Measurements from ENCODE around the gene JAKMIP2.
"Not testable (repeated sequence)": the region's sequence is repeated elsewhere in the genome, so short reads cannot be mapped to it uniquely, and the experiment has no call there.

Gene JAKMIP2

GRCh38 chr5:147616421-147616820 is 166.1 kb downstream of the JAKMIP2 start:
- no peak for DNase-seq (ENCODE audit: low read depth in 2 of 2, low spot score in 1 of 2)

GRCh38 chr5:147613359-147613758 is 169.2 kb downstream of the JAKMIP2 start:
- DNase-seq (ENCODE audit: low read depth in 2 of 2, low spot score in 1 of 2) = no peak

GRCh38 chr5:147611483-147611882 is 171.0 kb downstream of the JAKMIP2 start:
- no peak for DNase-seq (ENCODE audit: low read depth in 2 of 2, low spot score in 1 of 2)

DNA sequence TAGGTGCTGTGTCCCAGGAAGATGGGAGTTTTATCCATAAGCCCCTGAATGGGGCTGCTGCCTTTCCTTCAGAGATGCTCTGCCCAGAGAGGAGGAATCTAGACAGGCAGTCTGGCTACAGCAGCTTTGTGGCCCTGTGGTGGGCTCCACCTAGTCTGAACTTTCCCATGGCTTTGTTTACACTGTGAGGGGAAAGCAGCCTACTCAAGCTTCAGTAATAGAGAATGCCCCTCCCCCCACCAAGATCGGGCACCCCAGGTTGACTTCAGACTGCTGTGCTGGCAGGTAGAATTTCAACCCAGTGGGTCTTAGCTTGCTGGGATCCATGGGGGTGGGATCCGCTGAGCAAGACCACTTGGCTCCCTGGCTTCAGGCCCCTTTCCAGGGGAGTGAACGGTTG is 171.7 kb downstream of the JAKMIP2 start:
- no peak for DNase-seq (ENCODE audit: low read depth in 2 of 2, low spot score in 1 of 2)

DNA sequence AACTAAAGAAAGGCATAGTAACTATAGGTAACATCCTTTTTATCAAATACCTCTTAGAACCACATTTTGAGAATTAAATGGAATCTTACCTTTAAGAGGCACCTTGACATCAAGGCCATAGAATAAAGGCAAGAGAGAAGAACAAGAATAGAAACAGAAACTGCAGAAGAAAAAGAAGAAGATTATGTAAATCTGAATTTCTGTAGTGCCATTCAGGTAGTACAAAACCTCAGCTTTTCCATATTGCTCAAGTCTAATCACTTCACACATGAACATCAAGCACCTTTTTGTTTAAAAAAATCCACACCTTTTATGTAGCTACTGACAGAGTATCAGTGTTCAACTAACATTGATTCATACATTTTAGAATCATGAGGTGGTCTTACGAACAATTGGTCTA is 180.9 kb downstream of the JAKMIP2 start:
- DNase-seq (ENCODE audit: low read depth in 2 of 2, low spot score in 1 of 2) = no peak

DNA sequence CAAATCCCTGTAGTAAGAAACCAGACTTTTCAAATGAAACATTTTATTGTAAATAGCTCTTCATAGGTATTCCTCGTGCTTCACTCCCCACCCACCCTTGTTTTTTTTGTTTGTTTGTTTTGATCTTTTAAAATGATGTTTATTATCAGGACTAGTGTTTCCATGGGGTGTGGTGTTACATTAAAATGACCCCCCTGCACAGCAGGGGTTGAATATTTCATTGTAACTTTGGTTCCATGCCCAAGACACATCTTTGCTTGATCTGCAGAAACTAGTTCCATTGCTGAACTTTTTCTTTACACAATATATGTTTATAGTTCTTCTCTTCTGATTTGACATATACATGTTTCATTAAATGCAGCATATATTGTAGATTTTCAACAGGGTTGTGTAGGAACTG is 191.4 kb downstream of the JAKMIP2 start:
- DNase-seq (ENCODE audit: low read depth in 2 of 2, low spot score in 1 of 2) = no peak

- DNase-seq (ENCODE audit: low read depth in 2 of 2, low spot score in 1 of 2) = no peak
Measured at GRCh38 chr5:147590096-147590495, 192.4 kb downstream of the JAKMIP2 start.

GRCh38 chr5:147586832-147587231 is 195.7 kb downstream of the JAKMIP2 start:
- DNase-seq (ENCODE audit: low read depth in 2 of 2, low spot score in 1 of 2) = no peak

DNA sequence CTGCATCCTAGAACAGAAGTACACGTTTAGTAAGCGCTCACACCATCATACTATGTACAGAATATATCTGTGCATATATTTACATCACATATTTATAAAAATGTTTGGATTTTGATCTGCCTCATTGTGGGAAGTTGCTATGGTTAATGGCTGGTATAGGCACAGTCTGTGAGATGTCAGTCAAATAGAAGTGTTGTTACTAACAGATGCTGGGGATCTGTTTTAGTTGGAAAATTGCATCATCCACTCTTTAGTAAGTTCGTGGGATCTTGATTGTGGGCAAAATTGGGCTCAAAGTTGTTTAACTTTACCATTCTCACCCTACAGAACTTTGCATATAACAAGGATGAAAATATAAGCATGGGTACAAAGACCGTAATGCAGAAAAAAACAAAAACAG is 196.3 kb downstream of the JAKMIP2 start:
- no peak for DNase-seq (ENCODE audit: low read depth in 2 of 2, low spot score in 1 of 2)

DNA sequence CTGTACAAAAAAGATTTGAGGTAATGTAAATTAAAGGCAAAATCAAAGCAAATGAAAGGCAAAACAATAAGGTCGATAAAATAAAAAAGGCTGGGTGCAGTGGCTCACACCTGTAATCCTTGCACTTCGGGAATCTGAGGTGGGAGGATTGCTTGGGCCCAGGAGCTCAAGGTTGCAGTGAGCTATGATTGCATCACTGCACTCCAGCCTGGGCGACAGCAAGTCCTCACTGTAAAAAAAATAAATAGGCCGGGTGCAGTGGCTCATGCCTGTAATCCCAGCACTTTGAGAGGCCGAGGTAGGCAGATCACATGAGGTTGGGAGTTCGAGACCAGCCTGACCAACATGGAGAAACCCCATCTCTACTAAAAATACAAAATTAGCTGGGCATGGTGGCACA is 200.3 kb downstream of the JAKMIP2 start:
- not testable (repeated sequence) for DNase-seq (ENCODE audit: low read depth in 2 of 2, low spot score in 1 of 2)

GRCh38 chr5:147580418-147580817 is 202.1 kb downstream of the JAKMIP2 start:
- DNase-seq (ENCODE audit: low read depth in 2 of 2, low spot score in 1 of 2) = not testable (repeated sequence)

- no peak for DNase-seq (ENCODE audit: low read depth in 2 of 2, low spot score in 1 of 2)
Measured at GRCh38 chr5:147578228-147579024, 204.1 kb downstream of the JAKMIP2 start.

- DNase-seq (ENCODE audit: low read depth in 2 of 2, low spot score in 1 of 2) = no peak
Measured at GRCh38 chr5:147576646-147577535, 205.6 kb downstream of the JAKMIP2 start.

- no peak for DNase-seq (ENCODE audit: low read depth in 2 of 2, low spot score in 1 of 2)
Measured at GRCh38 chr5:147575598-147575997, 206.9 kb downstream of the JAKMIP2 start.

DNA sequence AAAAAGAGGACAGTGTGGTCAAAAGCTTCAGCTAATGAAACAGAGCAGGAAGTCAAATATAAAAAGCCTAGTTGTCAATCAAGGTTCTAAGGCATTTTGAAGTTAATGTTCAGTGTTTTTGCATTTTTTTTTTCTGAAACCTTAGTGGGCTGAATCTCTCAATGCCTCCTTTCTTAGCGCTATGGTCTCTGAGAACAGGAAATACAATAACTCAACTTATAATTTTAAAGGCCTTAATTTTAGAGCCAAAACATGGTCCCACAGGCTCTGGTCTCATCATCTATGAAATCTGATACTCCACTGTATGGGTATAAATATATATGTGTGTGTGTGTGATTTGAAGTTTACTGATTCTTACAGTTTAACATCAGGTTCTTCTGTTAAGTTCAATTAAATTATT is 209.3 kb downstream of the JAKMIP2 start:
- DNase-seq (ENCODE audit: low read depth in 2 of 2, low spot score in 1 of 2) = no peak

- DNase-seq (ENCODE audit: low read depth in 2 of 2, low spot score in 1 of 2) = no peak
Measured at GRCh38 chr5:147568710-147569406, 213.7 kb downstream of the JAKMIP2 start.

GRCh38 chr5:147567917-147568598 is 214.5 kb downstream of the JAKMIP2 start:
- DNase-seq (ENCODE audit: low read depth in 2 of 2, low spot score in 1 of 2) = no peak

- DNase-seq (ENCODE audit: low read depth in 2 of 2, low spot score in 1 of 2) = no peak
Measured at GRCh38 chr5:147565524-147565923, 217.0 kb downstream of the JAKMIP2 start.

DNA sequence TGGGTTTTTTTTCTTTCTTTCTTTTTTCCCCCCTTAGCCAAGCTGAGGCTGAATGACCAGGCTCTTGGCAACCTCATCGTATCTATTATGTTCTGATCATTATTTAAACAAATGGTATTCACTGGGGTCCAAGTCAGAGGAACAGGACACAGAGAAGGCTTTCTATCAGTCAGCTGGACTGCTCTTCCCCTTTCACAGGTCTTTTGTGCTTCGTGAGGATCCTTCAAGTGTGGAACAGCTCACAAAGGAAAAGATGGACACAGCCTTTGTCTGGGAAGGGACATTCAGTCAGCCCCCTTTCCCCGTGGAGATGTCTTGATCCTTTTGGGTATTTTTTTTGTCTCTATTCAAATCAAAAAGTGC is 218.4 kb downstream of the JAKMIP2 start:
- DNase-seq (ENCODE audit: low read depth in 2 of 2, low spot score in 1 of 2) = no peak

- DNase-seq (ENCODE audit: low read depth in 2 of 2, low spot score in 1 of 2) = no peak
Measured at GRCh38 chr5:147563466-147564123, 218.9 kb downstream of the JAKMIP2 start.

GRCh38 chr5:147561435-147561834 is 221.1 kb downstream of the JAKMIP2 start:
- DNase-seq (ENCODE audit: low read depth in 2 of 2, low spot score in 1 of 2) = no peak
